Heart right ventricle (tissue), 16 donors: ENCODE results near the gene STRIP2. TPM values are rescaled to one million over a fixed set of nuclear protein-coding genes. Genes with fewer than 3 reads are reported as not detected.

Experiments
- ATAC-seq, 8 donors: fragments of 200-7000 bp; cut with Tn5 transposase; one replicate each; pipeline ENCODE4 v1.9.1; 2020; ENCODE audit warnings: mild to moderate bottlenecking in 8 of 8, moderate library complexity in 8 of 8, moderate number of reproducible peaks in 1 of 8
- DNase-seq, 2 donors: peaks; one replicate each; pipeline ENCODE4 v3.0.0-alpha.2; 2020
- H3K27ac ChIP-seq, 10 donors: fragments of 200-600 bp; sonication (generic) in 2 of 10; one replicate each; pipeline versions ENCODE4 v1.5.0 to v1.8.0; 2020 to 2022; ENCODE audit warnings: mild to moderate bottlenecking in 3 of 10
- H3K27me3 ChIP-seq, 7 donors: fragments of 200-600 bp; one replicate each; pipeline ENCODE4 v1.8.0; 2021 to 2022; ENCODE audit warnings: mild to moderate bottlenecking in 2 of 7
- H3K36me3 ChIP-seq, 9 donors: fragments of 200-600 bp; sonication (generic) in 1 of 9; one replicate each; pipeline versions ENCODE4 v1.5.0 to v1.8.0; 2020 to 2022; ENCODE audit warnings: mild to moderate bottlenecking in 2 of 9
- H3K4me1 ChIP-seq, 9 donors: fragments of 200-600 bp; sonication (generic) in 1 of 9; one replicate each; pipeline versions ENCODE4 v1.5.0 to v1.8.0; 2020 to 2022; ENCODE audit warnings: mild to moderate bottlenecking in 4 of 9
- H3K4me3 ChIP-seq, 10 donors: fragments of 200-600 bp; sonication (generic) in 2 of 10; one replicate each; pipeline versions ENCODE4 v1.5.0 to v1.8.0; 2020 to 2022; ENCODE audit warnings: mild to moderate bottlenecking in 7 of 10, moderate library complexity in 2 of 10
- H3K9me3 ChIP-seq, 11 donors: fragments of 200-600 bp in 10 of 11; sonication (generic) in 2 of 11; one replicate each; pipeline versions ENCODE4 v1.5.0 to v1.8.0; 2013 to 2022; ENCODE audit warnings: mild to moderate bottlenecking in 2 of 11, control low read depth in 1 of 11, moderate library complexity in 1 of 11
- CTCF ChIP-seq, 9 donors: fragments of 200-600 bp; sonication (generic) in 2 of 9; IDR thresholded peaks; one replicate each; pipeline versions ENCODE4 v1.5.0 to v1.8.0; 2021 to 2022; ENCODE audit warnings: antibody characterized with exemption in 9 of 9, mild to moderate bottlenecking in 5 of 9, moderate library complexity in 1 of 9
- WGBS, 2 donors: extraction: QIAGEN DNeasy Blood & Tissue Kit; methylation state at CpG; one replicate each; pipeline ENCODE4 v1.1.7; 2013; ENCODE audit warnings: inconsistent platforms in 1 of 2; 5-methylcytosine and 5-hydroxymethylcytosine counted together
- intact Hi-C, 10 donors: fragments of 100-400 bp; cut with DNase I; formaldehyde crosslinking; loops; one replicate each; pipeline versions ENCODE4 v1.11.1 to v1.14.2; 2022
- polyA plus RNA-seq, 2 donors: library from polyadenylated mRNA; stranded (reverse); fragments of 200-250 nt; gene quantifications; one replicate each; pipeline ENCODE4 v1.2.3, GENCODE V29; 2013
- total RNA-seq, 10 donors: library from RNA; stranded (reverse); fragmentation: NEBNext Ultra II Directional in 3 of 10; extraction: Animal tissue kit (Norgen Biotek cat#: 25700) in 3 of 10; gene quantifications; one replicate each; pipeline versions ENCODE4 v1.2.1 to v1.2.4, GENCODE V29; 2021 to 2023
- donor health status: Arrhythmogenic right ventricular cardiomyopathy.
- donor health status: ischemic (EF 13 %, LVEDD 7.1; RV severe dilation, severe dysfunction).
- donor health status: healthy with polysubstance abuse.
- donor health status: DM: no; HTN: yes; CAD: no.
- donor health status: DM: no; HTN: no; CAD: no.
- donor health status: ischemic (EF 25% LVEDD 6.9; RV normal size, moderate dysfunction).
- donor health status: ischemic (EF 25% LVEDD 5.7; RV mildly dilated, moderate dysfunction).
- donor health status: healthy.
- donor health status: DM: yes; HTN: yes; CAD: no.
- donor health status: Ischemic cardiomyopathy.
- donor health status: ischemic (EF 35%, LVEDD 5.7; RV mildly dilated, moderate dysfunction).
- donor health status: nonischemic (EF 11% LVEDD 7.7; RV severe dilation, severe dysfunction).
- donor health status: DM: yes; HTN: yes; CAD: no.
- donor health status: PGD.
- donor health status: ischemic (EF 29% LVEDD 5.4; RV normal size, mild dysfunction).
- donor health status: nonischemic (EF 23%, LVEDD 6.1; RV moderate dilation, normal function).

Gene STRIP2
- total and polyA plus RNA-seq, 12 donors, result 10.6 to 36.9 (median 20.8) TPM

GRCh38 chr7:129386506-129386905 lies 47.7 kb upstream of the STRIP2 start:
- Histone ChIP-seq H3K4me3 (no peak overlapping the region), H3K27me3 (no peaks in the 10 kb centered on the region), H3K36me3 (peaks cover 0 to 36% (median 0%) of the 10 kb centered on the region in 9 donors), H3K9me3 (no peaks in the 10 kb centered on the region), H3K4me1 (peaks cover 0 to 16% (median 3%) of the 10 kb centered on the region in 9 donors), H3K27ac (no peak overlapping the region)
- intact Hi-C loops, result no loop called here
- DNase-seq (no peak), ATAC-seq (no peak)
- no peak for TF ChIP-seq CTCF (IDR thresholded peaks at IDR 0.05)

- Histone ChIP-seq H3K27me3 (no peaks in the 10 kb centered on the region), H3K27ac (no peak overlapping the region), H3K4me3 (no peak overlapping the region), H3K36me3 (peaks cover 0 to 41% (median 0%) of the 10 kb centered on the region in 9 donors), H3K9me3 (no peaks in the 10 kb centered on the region), H3K4me1 (peaks cover 0 to 26% (median 4%) of the 10 kb centered on the region in 9 donors)
- 76 to 85% methylated on average over 2 of the region's 2 CpGs for WGBS, 2 donors
- intact Hi-C loops, result no loop called here
- DNase-seq, result no peak
- no peak for ATAC-seq
- TF ChIP-seq CTCF (IDR thresholded peaks at IDR 0.05), result no peak
Measured at GRCh38 chr7:129387537-129387936, 46.7 kb upstream of the STRIP2 start.

GRCh38 chr7:129388333-129389098 lies 45.7 kb upstream of the STRIP2 start:
- no peak for ATAC-seq

GRCh38 chr7:129389829-129390228 lies 44.4 kb upstream of the STRIP2 start:
- intact Hi-C loops, result loop anchor here in 1 of 10 donors (2.0 kb wide), 1 partner anchor 55 kb away; no protein-coding TSS in a partner anchor
- Histone ChIP-seq H3K4me1 (peaks cover 0 to 27% (median 4%) of the 10 kb centered on the region in 9 donors), H3K27me3 (no peaks in the 10 kb centered on the region), H3K36me3 (peaks cover 0 to 34% (median 0%) of the 10 kb centered on the region in 9 donors), H3K27ac (no peak overlapping the region), H3K9me3 (no peaks in the 10 kb centered on the region), H3K4me3 (no peak overlapping the region)
- WGBS, 2 donors, result 42 to 56% methylated on average over 1 of the region's 1 CpG
- no peak for DNase-seq
- no peak for ATAC-seq
- no peak for TF ChIP-seq CTCF (IDR thresholded peaks at IDR 0.05)

More at GRCh38 chr7:129388333-129389098, 45.7 kb upstream of the STRIP2 start:
- no peak for DNase-seq
- Histone ChIP-seq H3K27me3 (no peaks in the 10 kb centered on the region), H3K4me1 (peaks cover 0 to 26% (median 4%) of the 10 kb centered on the region in 9 donors), H3K27ac (no peak overlapping the region), H3K4me3 (no peak overlapping the region), H3K9me3 (no peaks in the 10 kb centered on the region), H3K36me3 (peaks cover 0 to 38% (median 0%) of the 10 kb centered on the region in 9 donors)
- intact Hi-C loops, result no loop called here
- TF ChIP-seq CTCF (IDR thresholded peaks at IDR 0.05), result no peak
- 85 to 90% methylated on average over 8 of the region's 8 CpGs for WGBS, 2 donors
